GM21619 (cell line): Measurements from ENCODE around the gene DPP6.

Experiments
- ATAC-seq: cut with Tn5 transposase; IDR thresholded peaks from one replicate; pipeline ENCODE4 v1.9.1; 2021; ENCODE audit not compliant: unreplicated experiment

The DPP6 gene

DNA sequence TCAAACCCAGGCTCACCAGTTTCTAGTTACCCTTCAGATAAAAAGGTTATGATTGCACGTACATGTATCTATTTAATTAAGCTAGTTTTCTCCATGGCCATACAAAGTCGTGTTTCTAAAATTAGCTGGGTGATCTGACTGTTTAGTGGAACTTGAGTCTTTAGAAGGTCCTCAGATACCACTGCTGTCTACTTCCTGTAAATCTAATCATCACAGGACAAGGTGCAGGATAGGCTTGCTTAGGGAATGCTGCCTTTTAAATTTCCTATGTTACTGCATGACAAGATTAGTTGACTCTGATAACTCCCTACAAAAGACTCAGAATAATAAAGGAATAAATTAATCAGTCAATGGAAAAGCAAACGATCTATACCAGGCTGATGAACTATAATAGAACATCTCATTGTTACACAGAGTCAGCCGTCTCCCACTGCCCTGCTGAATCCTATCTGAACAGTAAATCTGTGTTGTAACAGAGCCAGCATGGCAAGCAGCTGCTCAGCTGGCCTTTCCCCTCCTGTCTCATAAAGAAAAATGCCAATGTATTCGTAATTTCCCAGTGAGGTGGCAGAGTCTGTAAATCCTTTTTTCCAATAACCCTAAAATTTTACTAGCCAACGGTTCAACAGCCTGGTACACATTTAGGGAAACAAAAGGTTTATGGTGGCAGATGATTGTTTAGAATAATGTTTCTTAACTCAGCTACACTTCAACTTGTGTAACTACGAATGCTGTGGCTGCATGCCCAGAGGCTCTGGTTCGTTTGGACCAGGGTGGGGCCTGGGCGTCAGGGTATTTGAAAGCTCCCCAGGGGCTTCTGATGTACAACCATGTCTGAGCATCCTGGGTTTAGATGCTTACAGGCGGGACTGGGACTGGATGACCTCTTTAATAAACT is 632.7 kb downstream of the DPP6 start:
- no peak for ATAC-seq

DNA sequence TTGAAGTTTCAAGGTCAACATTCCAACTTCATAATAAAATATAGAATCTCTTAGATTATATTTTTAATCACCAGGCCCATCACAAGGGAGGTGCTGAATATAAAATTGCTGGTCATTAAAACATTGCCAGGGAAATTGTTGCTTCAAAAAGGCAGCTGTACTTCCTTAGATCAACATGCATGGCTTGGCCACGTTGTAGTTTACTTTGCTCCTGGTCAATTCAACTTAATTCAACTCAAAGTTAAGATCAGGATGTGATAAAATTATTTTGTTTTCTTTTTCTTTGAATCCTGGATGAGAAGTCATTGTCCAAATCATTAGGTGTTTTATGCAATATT is 633.3 kb downstream of the DPP6 start:
- ATAC-seq = no peak

DNA sequence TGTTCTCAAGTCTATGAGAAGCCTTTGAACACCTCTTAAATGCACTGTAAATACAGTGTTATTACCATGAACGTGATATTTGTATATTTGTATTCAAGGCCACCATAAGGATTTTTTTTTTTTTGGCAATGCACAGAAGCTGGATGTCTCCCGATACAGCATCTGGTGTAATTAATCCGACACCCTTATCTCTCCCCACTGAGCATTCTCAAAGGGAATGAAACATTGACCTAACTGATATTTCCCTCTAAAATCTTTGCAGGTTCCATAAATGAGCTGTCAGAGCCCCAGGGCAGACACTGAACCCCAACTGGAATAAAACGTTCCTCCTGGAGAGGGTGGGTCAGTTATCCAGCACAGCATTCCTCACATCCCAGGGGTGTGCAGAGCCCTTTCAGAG is 634.1 kb downstream of the DPP6 start:
- no peak for ATAC-seq

DNA sequence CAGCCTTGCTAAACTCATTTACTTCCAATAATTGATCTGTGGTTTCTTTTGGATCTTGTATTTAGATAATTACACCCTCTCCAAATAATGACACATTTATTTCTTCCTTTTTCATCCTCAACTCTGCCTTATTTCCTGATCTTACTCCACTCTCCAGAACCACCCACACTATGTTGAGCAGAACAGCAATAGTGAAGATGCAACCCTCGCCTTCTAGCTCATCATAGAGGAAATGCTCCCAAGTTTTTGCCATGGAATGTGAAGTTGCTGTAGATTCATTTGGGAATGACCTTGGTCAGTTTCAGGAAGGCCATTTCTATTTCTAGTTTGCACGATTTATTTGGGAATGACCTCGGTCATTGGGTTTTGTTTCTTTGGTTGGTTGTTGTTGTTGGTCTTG is 636.8 kb downstream of the DPP6 start:
- ATAC-seq = no peak

DNA sequence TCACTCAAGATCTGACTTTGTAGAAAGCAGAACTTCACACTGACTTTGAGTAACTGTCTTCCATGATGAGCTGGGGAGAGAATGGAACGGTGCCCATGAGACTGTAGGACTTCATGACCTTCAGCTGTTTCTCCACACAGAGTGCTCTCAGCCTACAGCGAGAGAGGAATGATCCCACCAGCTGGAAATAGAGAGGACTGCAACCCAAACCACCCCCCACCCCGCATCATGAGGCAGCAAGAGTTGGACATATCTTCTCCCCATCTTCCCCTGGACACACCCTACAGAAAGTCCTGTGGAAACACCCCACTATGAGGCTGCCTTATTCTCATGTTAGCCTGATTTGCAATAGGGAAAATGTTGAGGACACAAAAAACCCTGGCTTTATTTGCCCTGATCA is 638.2 kb downstream of the DPP6 start:
- no peak for ATAC-seq

DNA sequence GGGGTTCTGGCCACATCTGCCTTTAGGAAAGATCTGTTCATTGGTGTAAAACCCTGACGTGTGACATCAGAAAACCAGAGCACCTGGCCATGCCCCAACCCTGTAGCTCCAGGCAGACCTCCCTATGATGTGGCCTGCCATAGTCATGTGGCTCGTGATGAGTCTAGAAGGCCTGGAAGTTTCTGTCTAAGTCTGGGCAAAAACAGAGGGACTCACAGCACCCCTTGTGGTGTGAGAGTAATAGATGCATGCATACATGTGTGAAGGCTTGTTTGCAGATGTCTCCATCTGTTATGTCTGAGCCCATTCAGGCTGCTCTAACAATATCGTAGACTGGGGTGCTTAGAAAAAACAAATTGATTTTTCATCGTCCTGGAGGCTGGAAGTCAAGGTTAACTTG is 641.5 kb downstream of the DPP6 start:
- ATAC-seq = no peak

DNA sequence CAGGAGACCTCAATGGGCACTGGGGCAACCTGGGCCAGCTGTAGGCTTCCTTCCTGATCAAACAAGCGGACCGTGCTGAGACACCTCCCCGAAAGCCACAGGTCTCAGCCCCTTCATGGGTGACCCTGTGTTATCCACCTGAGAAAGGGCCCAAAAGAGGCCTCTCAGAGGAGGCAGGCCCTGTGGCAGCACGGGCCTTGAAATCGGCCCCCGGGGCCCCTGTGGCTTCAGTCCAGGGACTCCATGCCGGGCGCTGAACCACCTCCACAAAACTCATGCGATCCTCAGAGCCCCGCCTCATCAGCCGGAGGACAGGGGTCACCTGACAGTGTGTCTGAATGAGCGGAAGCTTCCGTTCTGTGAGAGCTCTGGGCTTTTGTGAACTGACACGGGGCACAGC is 643.6 kb downstream of the DPP6 start:
- no peak for ATAC-seq

DNA sequence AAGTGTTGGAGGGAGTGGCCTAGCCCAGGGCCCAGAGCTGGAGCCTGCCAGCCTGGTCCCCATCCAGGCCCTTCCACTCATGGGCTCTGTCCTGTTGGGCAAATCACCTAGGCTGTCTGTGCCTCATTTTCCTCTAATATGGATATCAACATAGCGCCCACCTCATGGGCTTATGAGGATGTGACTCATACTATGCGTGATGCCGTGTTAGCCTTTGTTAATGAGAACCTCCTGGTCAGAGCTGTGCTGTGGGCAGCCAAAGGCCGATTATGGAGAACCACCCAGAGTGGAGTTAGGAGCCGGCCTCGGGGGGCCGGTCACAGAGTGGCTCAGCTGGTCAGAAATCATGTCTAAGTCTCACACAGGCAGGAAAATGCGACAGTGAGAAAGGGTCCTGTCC is 644.4 kb downstream of the DPP6 start:
- no peak for ATAC-seq

DNA sequence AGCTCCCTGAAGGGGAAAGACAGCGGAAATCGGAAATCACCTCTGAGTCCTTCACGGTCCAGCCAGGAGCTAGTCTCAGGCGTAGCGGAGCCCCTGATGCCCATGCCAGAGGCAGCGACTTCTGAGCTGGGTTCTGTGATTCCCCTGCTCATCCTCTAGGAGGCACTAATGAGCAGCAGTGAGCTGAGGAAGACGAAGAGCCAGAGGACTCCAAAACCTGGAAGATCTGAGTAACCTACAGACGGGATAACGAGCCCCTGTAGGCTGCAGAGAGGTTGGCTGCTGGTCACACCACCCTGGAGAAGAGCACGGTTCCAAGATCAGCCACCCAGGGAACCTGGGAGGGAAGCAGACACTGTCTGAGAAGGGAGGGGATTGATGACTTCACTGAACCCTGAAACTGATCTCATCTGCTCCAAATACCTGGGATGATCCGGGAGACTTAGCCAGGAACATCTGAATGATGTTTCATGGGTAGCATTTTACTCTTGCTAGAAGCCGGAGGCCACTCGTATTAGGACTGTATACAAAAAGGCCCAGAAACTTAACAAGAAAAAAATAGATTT is 646.6 kb downstream of the DPP6 start:
- no peak for ATAC-seq

DNA sequence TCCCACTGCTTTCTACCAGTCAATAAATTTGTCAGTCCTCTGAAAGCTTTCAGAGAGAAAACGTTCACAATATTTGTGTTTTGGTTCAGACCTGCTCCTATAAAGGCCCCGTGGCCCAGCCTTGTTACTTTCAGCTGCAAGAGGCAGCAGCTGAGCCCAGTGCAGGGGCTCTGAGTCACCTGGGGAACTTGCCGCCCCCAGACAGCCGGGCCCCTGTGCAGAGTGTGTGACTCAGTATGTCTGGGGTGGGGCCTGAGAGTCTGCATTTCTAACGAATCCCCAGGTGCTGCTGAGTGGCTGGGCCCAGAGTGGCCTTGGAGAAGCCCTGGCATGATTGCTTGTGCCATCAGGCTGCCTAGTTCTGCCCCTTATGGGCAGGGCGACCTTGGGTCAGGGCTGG is 647.2 kb downstream of the DPP6 start:
- ATAC-seq = no peak

GRCh38 chr7:154709840-154710520 is 657.8 kb downstream of the DPP6 start:
- ATAC-seq = no peak

DNA sequence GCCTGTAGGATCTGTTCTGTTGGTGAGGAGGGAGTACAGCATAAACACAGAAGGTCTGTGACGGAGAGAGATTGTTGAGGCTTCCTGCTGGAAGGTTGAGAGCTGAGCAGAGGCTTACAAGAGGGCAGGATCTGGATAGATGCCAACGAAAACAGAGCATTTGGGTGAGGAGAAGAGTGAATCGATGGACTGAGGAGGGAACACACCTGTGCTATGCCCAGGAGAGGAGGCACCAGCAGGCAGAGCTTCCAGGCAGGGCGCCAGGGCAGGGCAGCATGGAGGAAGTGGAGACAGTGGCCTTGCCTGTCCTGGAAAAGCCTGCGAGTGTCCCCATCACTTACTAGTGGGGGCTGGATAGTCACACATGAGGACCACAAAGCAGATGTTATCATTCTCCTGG is 667.8 kb downstream of the DPP6 start:
- ATAC-seq = no peak

DNA sequence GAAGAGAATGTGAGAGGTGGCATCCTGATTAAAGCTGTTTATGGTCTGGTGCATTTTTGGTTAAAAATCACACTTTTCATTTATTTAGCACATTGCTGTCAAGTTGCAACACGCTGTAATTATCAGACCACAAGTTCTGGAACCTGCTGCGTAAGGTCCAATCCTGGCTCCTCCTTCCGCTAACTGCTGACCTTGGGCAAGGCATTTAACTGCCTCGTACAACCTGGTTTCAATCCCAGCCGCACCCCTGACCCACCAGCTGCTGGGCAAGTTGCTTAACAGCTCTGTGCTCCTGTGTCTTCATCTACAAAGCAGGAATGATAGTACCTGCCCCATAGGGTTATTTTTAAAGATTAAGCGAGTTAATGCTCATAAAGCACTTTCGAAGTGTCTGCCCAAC is 668.9 kb downstream of the DPP6 start:
- no peak for ATAC-seq

DNA sequence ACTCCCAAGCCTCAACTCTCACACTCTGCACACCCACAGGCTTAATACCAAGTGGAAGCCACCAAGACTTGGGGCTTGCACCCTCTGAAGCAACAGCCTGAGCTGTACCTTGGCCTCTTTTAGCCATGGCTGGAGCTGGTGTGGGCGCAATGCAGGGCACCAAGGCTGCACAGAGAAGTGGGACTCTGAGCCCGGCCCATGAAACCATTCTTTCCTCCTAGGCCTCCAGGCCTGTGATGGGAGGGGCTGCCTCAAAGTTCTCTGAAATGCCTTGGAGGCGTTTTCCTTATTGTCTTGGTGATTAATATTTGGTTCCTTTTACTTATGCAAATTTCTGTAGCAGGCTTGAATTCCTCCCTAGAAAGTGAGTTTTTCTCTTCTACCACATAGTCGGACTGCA is 674.2 kb downstream of the DPP6 start:
- ATAC-seq = no peak

DNA sequence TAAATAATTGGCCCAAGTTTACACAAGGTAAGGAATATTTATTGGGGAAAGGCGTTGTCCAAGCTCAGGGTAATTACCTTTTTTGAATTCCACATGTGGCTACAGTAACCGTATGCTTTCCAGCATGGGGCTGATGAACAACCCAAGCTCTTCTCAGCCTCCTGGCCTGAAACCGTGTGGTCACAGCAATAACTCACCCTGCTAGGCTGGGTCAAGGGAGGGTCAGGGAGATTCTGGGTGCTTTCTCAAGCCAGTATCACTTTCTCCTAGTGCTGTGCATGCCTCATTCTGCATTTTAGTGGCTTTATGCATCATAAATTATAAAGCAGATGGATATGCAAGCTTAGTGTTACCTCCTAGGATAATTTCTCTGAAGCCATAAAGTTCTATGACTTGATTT is 676.9 kb downstream of the DPP6 start:
- ATAC-seq = no peak

DNA sequence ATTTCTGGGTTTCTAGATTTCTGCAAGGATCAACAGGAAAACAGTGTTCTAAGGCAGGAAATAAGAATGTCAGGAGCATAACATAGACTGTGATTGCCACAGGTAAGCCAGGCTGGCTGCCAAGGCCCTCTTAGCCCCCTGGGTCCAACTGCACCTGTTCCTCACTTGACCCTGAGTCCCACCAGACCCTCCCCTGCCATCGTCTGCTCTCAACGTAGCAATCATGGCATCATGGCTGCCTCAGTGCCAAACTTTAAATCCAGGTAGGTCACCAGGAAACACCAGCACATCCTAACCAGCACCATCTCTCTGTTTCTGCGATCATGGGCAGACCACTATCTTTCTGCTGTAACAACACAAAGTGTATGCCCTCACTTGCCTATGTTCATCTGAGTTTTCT is 683.6 kb downstream of the DPP6 start:
- ATAC-seq = no peak

GRCh38 chr7:154736389-154736788 is 684.2 kb downstream of the DPP6 start:
- ATAC-seq = no peak

DNA sequence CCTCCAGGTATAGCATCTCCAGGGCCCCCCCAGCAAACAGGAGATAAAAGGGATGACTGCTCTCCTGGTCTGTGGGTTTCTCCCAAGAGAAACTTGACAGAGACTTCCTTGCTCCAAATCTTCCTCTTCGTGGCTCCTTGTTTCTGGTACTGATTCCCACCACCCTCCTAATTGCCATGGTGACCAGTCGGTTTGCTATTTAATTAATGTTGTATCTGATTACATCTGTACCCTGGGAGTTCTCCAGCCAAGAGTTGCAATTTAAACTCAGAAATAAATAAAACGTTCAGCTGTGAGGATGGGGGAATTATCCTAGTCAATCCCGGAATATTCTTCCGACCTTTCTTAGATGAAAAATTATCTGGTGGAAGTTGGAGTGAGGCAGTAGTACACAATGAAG is 686.0 kb downstream of the DPP6 start:
- ATAC-seq = no peak

- no peak for ATAC-seq
Observed at GRCh38 chr7:154741131-154741530, 688.9 kb downstream of the DPP6 start.

- ATAC-seq = no peak
Observed at GRCh38 chr7:154743206-154743605, 691.0 kb downstream of the DPP6 start.

GRCh38 chr7:154744256-154744860 is 692.2 kb downstream of the DPP6 start:
- ATAC-seq = no peak

GRCh38 chr7:154744861-154745258 is 692.7 kb downstream of the DPP6 start:
- no peak for ATAC-seq
